T47D (cell line): ENCODE results near the gene GREB1.
"Not testable (repeated sequence)": the region's sequence is repeated elsewhere in the genome, so short reads cannot be mapped to it uniquely, and the experiment has no call there.

ENCODE experiments used
- DNase-seq, 2 experiments: peaks; one replicate each; pipeline versions ENCODE4 v3.0.0 to v3.0.0-alpha.2; 2011 to 2012; ENCODE audit warnings: low read depth in 1 of 2, low spot score in 1 of 2
- JUND ChIP-seq: IDR thresholded peaks from 2 replicates; pipeline ENCODE4 v1.6.1; 2012; ENCODE audit warnings: low read depth
- in situ Hi-C: cut with HindIII; loops from 2 replicates; pipeline ENCODE4 v1.10.0; 2016; ENCODE audit warnings: low sequenced_read_pairs, low pct_unique_long_range_greater_than_20kb

GREB1 gene

GRCh38 chr2:11656671-11657101 lies 122.8 kb downstream of the GREB1 start:
- DNase-seq: no peak
- no peak for TF ChIP-seq JUND

GRCh38 chr2:11657195-11657594 lies 123.3 kb downstream of the GREB1 start:
- DNase-seq: no peak
- no peak for TF ChIP-seq JUND
- in situ Hi-C loops: no loop called here

More at GRCh38 chr2:11656671-11657101, 122.8 kb downstream of the GREB1 start:
- in situ Hi-C loops: no loop called here

- DNase-seq: no peak
- no peak for TF ChIP-seq JUND
- in situ Hi-C loops: no loop called here
Measured at GRCh38 chr2:11657646-11658045, 123.8 kb downstream of the GREB1 start.

GRCh38 chr2:11658208-11659114 lies 124.6 kb downstream of the GREB1 start:
- in situ Hi-C loops: no loop called here
- TF ChIP-seq JUND: no peak
- no peak for DNase-seq

GRCh38 chr2:11659115-11659475 lies 125.2 kb downstream of the GREB1 start:
- TF ChIP-seq JUND: no peak
- in situ Hi-C loops: no loop called here
- DNase-seq: no peak

GRCh38 chr2:11659851-11660250 lies 126.0 kb downstream of the GREB1 start:
- no peak for TF ChIP-seq JUND
- in situ Hi-C loops: no loop called here
- no peak for DNase-seq

- in situ Hi-C loops, DNase-seq: not testable (repeated sequence)
Measured at GRCh38 chr2:11660396-11660795, 126.6 kb downstream of the GREB1 start.

- no peak for DNase-seq
- TF ChIP-seq JUND: no peak
- in situ Hi-C loops: no loop called here
Measured at GRCh38 chr2:11661891-11662435, 128.1 kb downstream of the GREB1 start.

- in situ Hi-C loops: no loop called here
Measured at GRCh38 chr2:11662882-11663281, 129.0 kb downstream of the GREB1 start.

GRCh38 chr2:11663427-11663826 lies 129.6 kb downstream of the GREB1 start:
- DNase-seq: no peak
- no peak for TF ChIP-seq JUND
- in situ Hi-C loops: no loop called here

More at GRCh38 chr2:11662882-11663281, 129.0 kb downstream of the GREB1 start:
- TF ChIP-seq JUND: no peak
- DNase-seq: no peak

GRCh38 chr2:11665028-11665427 lies 131.2 kb downstream of the GREB1 start:
- in situ Hi-C loops: no loop called here
- TF ChIP-seq JUND: no peak
- no peak for DNase-seq

GRCh38 chr2:11665510-11666362 lies 131.9 kb downstream of the GREB1 start:
- TF ChIP-seq JUND: no peak
- no peak for DNase-seq
- in situ Hi-C loops: no loop called here

- no peak for DNase-seq
- TF ChIP-seq JUND: no peak
- in situ Hi-C loops: no loop called here
Measured at GRCh38 chr2:11667194-11667593, 133.3 kb downstream of the GREB1 start.
